ENCODE measurements around the gene EIF4EBP2. TPM values are rescaled to one million over a fixed set of nuclear protein-coding genes. Genes with fewer than 3 reads are reported as not detected.

The EIF4EBP2 gene
- total and polyA plus RNA-seq, 3 donors from 2014 or later = 41.2 to 50.8 (median 50.7) TPM

GRCh38 chr10:70444744-70445143 lies 40.8 kb downstream of the EIF4EBP2 start:
- 79 to 97% methylated on average over 4 of the region's 4 CpGs for WGBS, 2 donors
- Histone ChIP-seq H3K4me3 (no peak overlapping the region), H3K4me1 (peaks cover 15% of the 10 kb centered on the region)

GRCh38 chr10:70445718-70446657 lies 42.0 kb downstream of the EIF4EBP2 start:
- H3K4me3 ChIP-seq = no peak overlapping the region
- DNase-seq = no peak
- H3K36me3 ChIP-seq (ENCODE audit: low read depth, missing control alignments) = no peaks in the 10 kb centered on the region
- intact Hi-C loops (cut with DNase I; ENCODE audit: low total_unique reads) = no loop called here
- TF ChIP-seq CTCF (IDR thresholded peaks at IDR 0.05) = no peak
- TF ChIP-seq POLR2A (IDR thresholded peaks at IDR 0.05) = no peak
- H3K27ac ChIP-seq = no peak overlapping the region
- H3K4me1 ChIP-seq = peaks cover 6% of the 10 kb centered on the region
- H3K9me3 ChIP-seq = no peaks in the 10 kb centered on the region
- H3K27me3 ChIP-seq = no peaks in the 10 kb centered on the region
- 55 to 60% methylated on average over 8 of the region's 8 CpGs for WGBS, 2 donors

More at GRCh38 chr10:70444744-70445143, 40.8 kb downstream of the EIF4EBP2 start:
- Histone ChIP-seq H3K27ac (no peak overlapping the region), H3K27me3 (no peaks in the 10 kb centered on the region), H3K36me3 (ENCODE audit: low read depth, missing control alignments) (no peaks in the 10 kb centered on the region), H3K9me3 (no peaks in the 10 kb centered on the region)
- intact Hi-C loops (cut with DNase I; ENCODE audit: low total_unique reads) = no loop called here
- DNase-seq = no peak
- TF ChIP-seq CTCF (IDR thresholded peaks at IDR 0.05) = no peak
- TF ChIP-seq POLR2A (IDR thresholded peaks at IDR 0.05) = no peak

- intact Hi-C loops (cut with DNase I; ENCODE audit: low total_unique reads) = no loop called here
- no peak overlapping the region for H3K4me3 ChIP-seq
- DNase-seq = no peak
- H3K4me1 ChIP-seq = peaks cover 3% of the 10 kb centered on the region
- no peaks in the 10 kb centered on the region for H3K36me3 ChIP-seq (ENCODE audit: low read depth, missing control alignments)
- no peak overlapping the region for H3K27ac ChIP-seq
- H3K9me3 ChIP-seq = no peaks in the 10 kb centered on the region
- 63 to 85% methylated on average over 2 of the region's 2 CpGs for WGBS, 2 donors
- no peaks in the 10 kb centered on the region for H3K27me3 ChIP-seq
- no peak for TF ChIP-seq CTCF (IDR thresholded peaks at IDR 0.05)
- TF ChIP-seq POLR2A (IDR thresholded peaks at IDR 0.05) = no peak
Observed at GRCh38 chr10:70448236-70448635, 44.3 kb downstream of the EIF4EBP2 start.

GRCh38 chr10:70455213-70455630 lies 51.3 kb downstream of the EIF4EBP2 start:
- intact Hi-C loops (cut with DNase I; ENCODE audit: low total_unique reads) = loop anchor here (10.0 kb wide), 1 partner anchor 310 kb away; no protein-coding TSS in a partner anchor
- no peak for DNase-seq
- Histone ChIP-seq H3K27me3 (no peaks in the 10 kb centered on the region), H3K36me3 (ENCODE audit: low read depth, missing control alignments) (no peaks in the 10 kb centered on the region), H3K27ac (no peak overlapping the region), H3K9me3 (no peaks in the 10 kb centered on the region), H3K4me3 (no peak overlapping the region), H3K4me1 (peaks cover 3% of the 10 kb centered on the region)
- 77 to 85% methylated on average over 4 to 6 of the region's 6 CpGs for WGBS, 2 donors
- TF ChIP-seq CTCF (IDR thresholded peaks at IDR 0.05) (no peak), POLR2A (IDR thresholded peaks at IDR 0.05) (no peak)
